Endothelial cell of umbilical vein (primary cell): Measurements from ENCODE around the gene HESX1. TPM values are rescaled to one million over a fixed set of nuclear protein-coding genes. Genes with fewer than 3 reads are reported as not detected.

Source experiments
- Bru-seq: library from RNA; stranded (reverse); fragments of 400-500 nt; gene quantifications from one replicate; lab custom pipeline; 2021; lab: Mats Ljungman, UMichigan
- BruChase-seq, 2 experiments: library from RNA; stranded (reverse); fragments of 400-500 nt; gene quantifications; one replicate each; lab custom pipeline; 2021; lab: Mats Ljungman, UMichigan
- BruUV-seq: library from RNA; stranded (reverse); fragments of 400-500 nt; replicated peaks from 2 replicates; lab custom pipeline; 2021; lab: Mats Ljungman, UMichigan
- CTCF ChIA-PET: fragments of 300-600, 350-600 bp; sonication (Branson Sonifier 250); formaldehyde crosslinking; loops from one replicate; lab custom pipeline; 2021; ENCODE audit warnings: antibody characterized with exemption, inconsistent platforms; lab: Charles Lee
- POLR2A ChIA-PET: fragments of 300-600, 350-600 bp; sonication (Branson Sonifier 250); formaldehyde crosslinking; loops from one replicate; lab custom pipeline; 2021; ENCODE audit warnings: antibody characterized with exemption, inconsistent platforms; lab: Charles Lee
- DNase-seq: peaks from one replicate; pipeline ENCODE4 v3.0.0-alpha.2; 2011; ENCODE audit warnings: low read depth, low spot score
- FAIRE-seq: peaks from 2 replicates; lab custom pipeline; 2011; peaks lifted over from hg19 to GRCh38; lab: Jason Lieb, UNC
- H2AFZ ChIP-seq: 2 replicates; pipeline ENCODE4 v1.6.0; 2012; ENCODE audit warnings: low read depth, low read length, control low read depth, inconsistent platforms
- H3K27ac ChIP-seq: 2 replicates; pipeline ENCODE4 v1.5.1; 2011; ENCODE audit warnings: low read depth, mild to moderate bottlenecking, control low read depth, low read length, moderate library complexity; ENCODE audit not compliant: insufficient read depth
- H3K27me3 ChIP-seq, 2 experiments: 2 replicates each; pipeline versions ENCODE4 v1.6.0 to v1.6.1; 2011; ENCODE audit warnings: low read length in 2 of 2, mixed read lengths in 1 of 2; ENCODE audit not compliant: control insufficient read depth in 2 of 2, insufficient read depth in 2 of 2
- H3K36me3 ChIP-seq, 2 experiments: 2 replicates in 1 of 2; 3 replicates in 1 of 2; pipeline ENCODE4 v1.5.1; 2011; ENCODE audit warnings: low read length in 2 of 2, mild to moderate bottlenecking in 1 of 2, moderate library complexity in 1 of 2; ENCODE audit not compliant: control insufficient read depth in 2 of 2, insufficient read depth in 2 of 2; ENCODE audit errors: extremely low read depth in 1 of 2
- H3K4me1 ChIP-seq: 3 replicates; pipeline ENCODE4 v1.5.1; 2011; ENCODE audit warnings: mild to moderate bottlenecking, low read length; ENCODE audit not compliant: control insufficient read depth, insufficient read depth; ENCODE audit errors: extremely low read depth
- H3K4me2 ChIP-seq: 2 replicates; pipeline ENCODE4 v1.6.1; 2011; ENCODE audit warnings: low read length, control low read depth, mixed read lengths; ENCODE audit not compliant: insufficient read depth
- H3K4me3 ChIP-seq, 3 experiments: fragments of 200-600 bp in 1 of 3; sonication (generic), shearing (Covaris generic) in 1 of 3; replicated peaks in 1 of 3; 2 replicates each; pipeline ENCODE4 v1.5.1; 2011 to 2016; ENCODE audit warnings: control low read depth in 3 of 3, low read length in 3 of 3, mild to moderate bottlenecking in 2 of 3, inconsistent platforms in 1 of 3, low read depth in 1 of 3, moderate library complexity in 1 of 3; ENCODE audit not compliant: insufficient read depth in 1 of 3
- H3K79me2 ChIP-seq: 2 replicates; pipeline ENCODE4 v1.6.0; 2012; ENCODE audit warnings: low read length, inconsistent platforms; ENCODE audit not compliant: control insufficient read depth, insufficient read depth
- H3K9ac ChIP-seq: replicated peaks from 2 replicates; pipeline ENCODE3; 2011; ENCODE audit warnings: low read length, control low read depth; ENCODE audit not compliant: insufficient read depth; ENCODE audit errors: extremely low read depth
- H3K9me1 ChIP-seq: replicated peaks from 3 replicates; pipeline ENCODE4 v1.6.0; 2011; ENCODE audit warnings: mild to moderate bottlenecking, low read length; ENCODE audit not compliant: control insufficient read depth, insufficient read depth; ENCODE audit errors: extremely low read depth
- H3K9me3 ChIP-seq: replicated peaks from 2 replicates; pipeline ENCODE4 v1.5.1; 2012; ENCODE audit warnings: low read length, inconsistent platforms; ENCODE audit not compliant: control insufficient read depth, insufficient read depth
- H4K20me1 ChIP-seq: replicated peaks from 2 replicates; pipeline ENCODE3; 2011; ENCODE audit warnings: mild to moderate bottlenecking, low read length; ENCODE audit not compliant: control insufficient read depth, insufficient read depth; ENCODE audit errors: extremely low read depth
- EZH2 ChIP-seq: IDR thresholded peaks from 2 replicates; pipeline ENCODE4 v1.6.1; 2012; ENCODE audit warnings: borderline replicate concordance, low read depth, mild to moderate bottlenecking, moderate library complexity, low read length, inconsistent platforms; ENCODE audit not compliant: severe bottlenecking
- FOS ChIP-seq: IDR thresholded peaks from 2 replicates; pipeline ENCODE4 v1.6.1; 2011; ENCODE audit warnings: mild to moderate bottlenecking, low read length, moderate library complexity, borderline replicate concordance; ENCODE audit not compliant: insufficient read depth
- GATA2 ChIP-seq: IDR thresholded peaks from 2 replicates; pipeline ENCODE4 v1.7.0; 2011; ENCODE audit warnings: low read depth, mild to moderate bottlenecking, moderate library complexity, mixed read lengths, low read length; ENCODE audit not compliant: insufficient read length, insufficient read depth
- JUN ChIP-seq: IDR thresholded peaks from 2 replicates; pipeline ENCODE4 v1.6.1; 2011; ENCODE audit warnings: borderline replicate concordance, low read depth; ENCODE audit not compliant: insufficient read length, insufficient read depth
- MYC ChIP-seq: IDR thresholded peaks from one replicate; pipeline ENCODE4 v1.6.1; 2011; ENCODE audit warnings: mild to moderate bottlenecking, low read depth, low read length
- POLR2AphosphoS5 ChIP-seq: IDR thresholded peaks from 2 replicates; pipeline ENCODE4 v1.6.1; 2012; ENCODE audit warnings: low read depth, mild to moderate bottlenecking, control low read depth, low read length, moderate library complexity; ENCODE audit not compliant: insufficient read depth
- dilution Hi-C: fragments of 300-500 bp; cut with MboI; formaldehyde crosslinking; loops from one replicate; pipeline ENCODE4 v1.15.0; 2019; ENCODE audit warnings: low sequenced_read_pairs; ENCODE audit not compliant: extremely low pct_ligation_motif_present
- intact Hi-C: fragments of 100-400 bp; cut with micrococcal nuclease; formaldehyde crosslinking; loops from one replicate; pipeline ENCODE4 v1.10.0; 2022
- long read RNA-seq: library from polyadenylated mRNA; stranded (forward); transcript quantifications from one replicate; pipeline ENCODE4 v2.0.0, GENCODE V29; 2021
- polyA minus RNA-seq, 3 experiments: library from RNA; depleted of rRNA, polyadenylated mRNA; stranded (reverse); fragments of >200 nt; gene quantifications; 1 replicate in 1 of 3; 2 replicates in 2 of 3; pipeline ENCODE4 v1.2.3, GENCODE V29; 2011
- polyA plus RNA-seq, 4 experiments: library from polyadenylated mRNA; depleted of rRNA in 3 of 4; stranded (reverse) in 3 of 4; unstranded in 1 of 4; fragments of >200 nt; gene quantifications; 2 replicates each; pipeline versions ENCODE4 v1.2.1 to v1.2.3, GENCODE V29; 2011 to 2012; ENCODE audit warnings: missing spikeins in 1 of 4
- total RNA-seq: library from RNA; stranded (reverse); gene quantifications from 2 replicates; pipeline ENCODE4 v1.2.3, GENCODE V29; 2021
- TF ChIP-seq, protein P1 (sequence below): IDR thresholded peaks from 2 replicates; pipeline ENCODE4 v1.6.1; 2011; ENCODE audit not compliant: insufficient read depth, insufficient read length
- TF ChIP-seq, protein P2 (sequence below), 2 donors: IDR thresholded peaks; 1 replicate in 1 of 2; 2 replicates in 1 of 2; pipeline ENCODE4 v1.5.1; 2011; ENCODE audit warnings: low read length in 2 of 2, mild to moderate bottlenecking in 2 of 2, moderate library complexity in 2 of 2, control low read depth in 1 of 2, inconsistent platforms in 1 of 2, low read depth in 1 of 2; ENCODE audit not compliant: insufficient read depth in 1 of 2; ENCODE audit errors: extremely low read depth in 1 of 2

Gene HESX1
- total RNA-seq (0.58 and 0.65 TPM in 2 replicates), polyA plus RNA-seq (0.21 and 0.35 TPM in 2 replicates), polyA minus RNA-seq (not detected in 2 replicates), Bru-seq, nascent RNA (percentile 29 among the genes with signal in this experiment), BruChase-seq, experiment 1, labeled RNA remaining after a 6-hour chase (percentile 34 among the genes with signal in this experiment), BruChase-seq, experiment 2, labeled RNA remaining after a 2-hour chase (percentile 31 among the genes with signal in this experiment)
- 0.61 and 0.77 TPM in 2 replicates for polyA plus RNA-seq (2011; cell fraction: cytosol; rRNA removed)
- 1.1 and 1.7 TPM in 2 replicates for polyA plus RNA-seq (2011; cell fraction: nucleus; rRNA removed)
- polyA plus RNA-seq (2012), result 0.35 and 0.54 TPM in 2 replicates
- not detected for polyA minus RNA-seq (2011; cell fraction: cytosol; rRNA and poly(A)+ RNA removed)
- not detected in 2 replicates for polyA minus RNA-seq (2011; cell fraction: nucleus; rRNA and poly(A)+ RNA removed)
- long read RNA-seq, partial matches to known transcripts, result 0 of 1 reads
- long read RNA-seq, other reads (novel, unspliced or antisense), result 1 of 1 reads

DNA sequence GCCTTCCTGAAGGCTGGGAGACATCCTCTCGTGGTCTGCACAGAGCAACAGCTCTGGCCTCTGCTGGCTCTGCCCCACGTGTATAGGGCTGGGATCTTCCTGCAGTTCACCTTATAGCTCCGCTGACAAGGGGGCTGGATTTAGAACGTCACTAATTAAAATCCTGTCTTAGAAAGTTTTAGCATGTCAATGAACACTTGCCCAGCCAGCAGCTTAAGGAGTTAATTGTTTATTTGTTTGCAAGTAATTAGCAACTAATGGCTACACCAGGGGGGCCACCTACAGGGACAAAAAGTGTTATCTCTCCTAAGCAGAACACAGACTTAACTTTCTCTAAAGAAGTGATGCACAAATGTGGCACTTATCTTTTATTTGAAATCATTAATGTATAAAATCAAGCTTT, at the start of gene HESX1:
Gene HESX1, minus strand, starts transcription at position 84 of the 403 bp plus-strand sequence. Its CDS starts 60 bp downstream, at position 24.
- no peaks in the 10 kb centered on the region for H3K9me1 ChIP-seq
- H3K4me1 ChIP-seq, result peaks cover 9% of the 10 kb centered on the region
- no peaks in the 10 kb centered on the region for H3K9me3 ChIP-seq
- FAIRE-seq (no peak), DNase-seq (no peak)
- no peaks in the 10 kb centered on the region for H3K79me2 ChIP-seq
- POLR2A ChIA-PET, result no interaction called here
- H4K20me1 ChIP-seq, result no peaks in the 10 kb centered on the region
- H2AFZ ChIP-seq, result no peak within 1 kb of the TSS
- dilution Hi-C loops (no loop called here), intact Hi-C loops (no loop called here)
- BruUV-seq, result no TSS peak
- no peak within 1 kb of the TSS for H3K9ac ChIP-seq
- no peak within 1 kb of the TSS for H3K27ac ChIP-seq
- TF ChIP-seq POLR2AphosphoS5 (no peak), MYC (no peak), FOS (no peak), GATA2 (no peak), EZH2 (no peak), JUN (no peak)
- TF ChIP-seq, protein P1, sequence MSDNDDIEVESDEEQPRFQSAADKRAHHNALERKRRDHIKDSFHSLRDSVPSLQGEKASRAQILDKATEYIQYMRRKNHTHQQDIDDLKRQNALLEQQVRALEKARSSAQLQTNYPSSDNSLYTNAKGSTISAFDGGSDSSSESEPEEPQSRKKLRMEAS, result no peak
- TF ChIP-seq, protein P2, sequence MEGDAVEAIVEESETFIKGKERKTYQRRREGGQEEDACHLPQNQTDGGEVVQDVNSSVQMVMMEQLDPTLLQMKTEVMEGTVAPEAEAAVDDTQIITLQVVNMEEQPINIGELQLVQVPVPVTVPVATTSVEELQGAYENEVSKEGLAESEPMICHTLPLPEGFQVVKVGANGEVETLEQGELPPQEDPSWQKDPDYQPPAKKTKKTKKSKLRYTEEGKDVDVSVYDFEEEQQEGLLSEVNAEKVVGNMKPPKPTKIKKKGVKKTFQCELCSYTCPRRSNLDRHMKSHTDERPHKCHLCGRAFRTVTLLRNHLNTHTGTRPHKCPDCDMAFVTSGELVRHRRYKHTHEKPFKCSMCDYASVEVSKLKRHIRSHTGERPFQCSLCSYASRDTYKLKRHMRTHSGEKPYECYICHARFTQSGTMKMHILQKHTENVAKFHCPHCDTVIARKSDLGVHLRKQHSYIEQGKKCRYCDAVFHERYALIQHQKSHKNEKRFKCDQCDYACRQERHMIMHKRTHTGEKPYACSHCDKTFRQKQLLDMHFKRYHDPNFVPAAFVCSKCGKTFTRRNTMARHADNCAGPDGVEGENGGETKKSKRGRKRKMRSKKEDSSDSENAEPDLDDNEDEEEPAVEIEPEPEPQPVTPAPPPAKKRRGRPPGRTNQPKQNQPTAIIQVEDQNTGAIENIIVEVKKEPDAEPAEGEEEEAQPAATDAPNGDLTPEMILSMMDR (IDR thresholded peaks at IDR 0.05; ENCODE audit: extremely low read depth in 1 of 2, insufficient read depth in 1 of 2, low read depth in 1 of 2, low read length in 2 of 2), result no peak
- H3K4me3 ChIP-seq, result no peak within 1 kb of the TSS
- no peaks in the 10 kb centered on the region for H3K36me3 ChIP-seq
- no peaks in the 10 kb centered on the region for H3K27me3 ChIP-seq
- H3K4me2 ChIP-seq, result no peak within 1 kb of the TSS
- CTCF ChIA-PET, result interaction anchor here (1.9 kb wide), 1 partner anchor 21 kb away, joined by 4 read pairs; no protein-coding TSS in a partner anchor
